CD4-positive, alpha-beta T cell treated with Interleukin-12 subunit alpha and Interleukin-12 subunit beta, for 1 hour (primary cell): ENCODE data around the gene CRYL1.

ENCODE experiments used
- DNase-seq: peaks from one replicate; pipeline ENCODE4 v3.0.0-alpha.2; 2020

CRYL1 gene

GRCh38 chr13:20526664-20527063 is 1.0 kb upstream of the CRYL1 start:
- no peak for DNase-seq

DNA sequence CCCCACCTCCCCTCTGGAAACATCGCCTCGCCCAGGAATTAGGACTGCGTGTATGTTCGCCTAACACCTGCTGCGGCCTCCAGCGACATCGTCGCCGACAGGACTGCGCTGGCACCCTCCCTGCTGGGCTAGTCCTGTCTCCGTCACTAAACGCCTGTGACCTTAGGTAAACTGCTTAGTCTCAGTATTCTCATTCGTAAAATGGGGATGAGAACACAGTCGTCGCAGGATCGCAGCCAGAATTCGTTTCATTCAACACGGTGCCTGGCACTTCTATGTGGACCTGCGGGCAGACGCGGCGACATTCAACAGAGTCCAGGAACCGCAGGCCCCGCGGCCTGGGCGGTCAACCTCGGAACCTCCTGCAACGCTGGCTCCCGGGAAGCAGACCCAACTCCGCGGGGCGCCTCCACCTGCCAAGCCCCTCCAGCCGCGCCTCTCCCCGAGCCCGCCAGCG is 485 bp downstream of the CRYL1 start:
- peak; percentile 23 for DNase-seq

GRCh38 chr13:20521364-20522115 is 4.1 kb downstream of the CRYL1 start:
- DNase-seq = no peak

- DNase-seq = no peak
Observed at GRCh38 chr13:20519875-20520274, 5.8 kb downstream of the CRYL1 start.

DNA sequence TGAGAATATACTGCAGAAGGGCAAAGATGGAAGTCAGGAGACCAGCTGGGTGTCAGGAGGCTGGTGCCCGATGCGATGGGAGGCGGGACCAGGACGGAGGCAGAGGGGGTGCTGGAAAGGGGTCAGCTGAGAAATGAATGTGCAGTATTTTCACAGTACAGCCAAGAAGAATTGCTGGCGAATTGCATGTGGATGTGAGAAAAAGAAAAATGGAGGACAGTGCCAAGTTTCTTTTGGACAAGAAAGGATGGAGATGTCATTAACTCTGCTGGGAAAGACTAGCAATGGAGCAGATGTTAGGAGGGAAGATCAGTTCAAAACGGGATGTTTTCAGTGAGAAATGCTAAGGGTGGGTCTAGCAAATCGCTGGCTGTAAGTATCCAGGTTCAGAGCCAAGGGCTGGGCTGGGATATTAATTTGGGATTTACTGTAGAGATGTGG is 7.0 kb downstream of the CRYL1 start:
- DNase-seq = no peak

DNA sequence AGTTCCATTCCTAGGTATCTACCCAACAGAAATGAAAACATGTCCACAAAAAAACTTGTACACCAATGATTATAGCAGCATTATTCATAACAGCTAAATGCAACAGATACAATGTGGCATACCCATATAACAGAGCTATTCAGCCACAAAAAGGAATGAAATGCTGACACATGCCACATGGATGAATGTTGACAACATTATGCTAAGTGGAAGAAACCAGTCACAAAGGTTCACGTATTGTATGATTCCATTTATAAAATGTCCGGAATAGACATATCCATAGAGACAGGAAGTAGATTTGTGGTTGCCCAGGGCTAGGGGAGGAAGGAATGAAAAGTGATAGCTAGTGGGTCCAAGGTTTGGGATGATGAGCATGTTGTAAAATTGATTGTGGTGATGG is 10.8 kb downstream of the CRYL1 start:
- DNase-seq = no peak

- DNase-seq = no peak
Observed at GRCh38 chr13:20513466-20513995, 12.1 kb downstream of the CRYL1 start.

- DNase-seq = no peak
Observed at GRCh38 chr13:20512042-20512683, 13.5 kb downstream of the CRYL1 start.

DNA sequence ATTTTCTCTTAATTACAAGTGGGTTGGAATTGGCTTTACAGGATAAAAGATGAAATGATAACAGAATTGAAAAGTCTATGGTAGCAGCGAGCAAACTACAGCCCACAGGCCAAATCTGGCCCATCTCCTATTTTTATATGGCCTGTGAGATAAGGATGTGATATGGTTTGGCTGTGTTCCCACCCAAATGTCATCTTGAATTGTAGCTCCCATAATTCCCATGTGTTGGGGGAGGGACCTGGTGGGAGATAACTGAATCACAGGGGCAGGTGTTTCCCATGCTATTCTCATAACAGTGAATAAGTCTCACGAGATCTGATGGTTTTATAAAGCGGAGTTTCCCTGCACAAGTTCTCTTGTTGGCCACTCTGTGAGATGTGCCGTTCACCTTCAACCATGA is 19.0 kb downstream of the CRYL1 start:
- no peak for DNase-seq

DNA sequence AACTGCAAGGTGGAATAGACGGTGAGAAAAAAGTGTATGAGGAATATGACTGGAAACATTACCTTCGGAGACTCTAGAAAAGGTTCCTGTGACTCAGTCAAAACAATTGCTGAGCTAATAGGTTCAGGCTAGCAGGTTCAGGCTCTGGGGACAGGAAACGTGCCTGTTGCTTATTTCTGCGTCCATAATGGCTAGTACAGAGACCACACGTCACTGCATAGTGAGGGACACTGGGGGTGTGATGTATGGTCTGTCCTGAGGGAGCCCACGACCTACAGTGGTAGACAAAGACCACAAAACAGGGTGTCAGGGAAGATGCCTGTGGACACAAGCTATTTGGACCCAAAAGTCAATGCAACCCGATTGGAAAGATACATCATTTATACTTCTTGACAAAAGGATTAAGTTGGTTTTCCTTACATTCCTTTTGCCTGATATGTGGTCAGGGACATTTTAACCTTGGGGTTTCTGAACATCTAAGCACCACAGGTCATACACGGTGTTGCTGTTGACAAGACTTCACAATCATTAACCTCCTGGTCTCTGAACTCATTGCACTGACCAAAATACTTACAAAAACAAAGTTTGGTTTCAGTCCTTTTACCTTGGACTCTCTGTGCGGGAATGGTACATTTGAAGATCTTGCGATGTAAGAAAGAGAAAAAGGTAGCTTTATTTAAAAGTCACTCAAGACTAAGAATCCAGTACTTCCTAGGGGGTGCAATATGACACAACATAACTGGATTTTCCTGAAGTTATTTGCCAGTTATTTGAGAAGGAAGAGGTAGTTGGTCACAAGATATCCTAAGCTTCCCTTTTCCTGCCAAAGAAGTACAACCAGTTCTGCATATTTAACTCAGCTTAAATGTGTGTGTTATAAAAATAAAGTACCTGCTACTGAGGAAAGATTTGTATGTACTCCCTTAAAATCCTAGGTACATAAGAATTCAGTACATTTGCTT is 20.0 kb downstream of the CRYL1 start:
- DNase-seq = no peak

DNA sequence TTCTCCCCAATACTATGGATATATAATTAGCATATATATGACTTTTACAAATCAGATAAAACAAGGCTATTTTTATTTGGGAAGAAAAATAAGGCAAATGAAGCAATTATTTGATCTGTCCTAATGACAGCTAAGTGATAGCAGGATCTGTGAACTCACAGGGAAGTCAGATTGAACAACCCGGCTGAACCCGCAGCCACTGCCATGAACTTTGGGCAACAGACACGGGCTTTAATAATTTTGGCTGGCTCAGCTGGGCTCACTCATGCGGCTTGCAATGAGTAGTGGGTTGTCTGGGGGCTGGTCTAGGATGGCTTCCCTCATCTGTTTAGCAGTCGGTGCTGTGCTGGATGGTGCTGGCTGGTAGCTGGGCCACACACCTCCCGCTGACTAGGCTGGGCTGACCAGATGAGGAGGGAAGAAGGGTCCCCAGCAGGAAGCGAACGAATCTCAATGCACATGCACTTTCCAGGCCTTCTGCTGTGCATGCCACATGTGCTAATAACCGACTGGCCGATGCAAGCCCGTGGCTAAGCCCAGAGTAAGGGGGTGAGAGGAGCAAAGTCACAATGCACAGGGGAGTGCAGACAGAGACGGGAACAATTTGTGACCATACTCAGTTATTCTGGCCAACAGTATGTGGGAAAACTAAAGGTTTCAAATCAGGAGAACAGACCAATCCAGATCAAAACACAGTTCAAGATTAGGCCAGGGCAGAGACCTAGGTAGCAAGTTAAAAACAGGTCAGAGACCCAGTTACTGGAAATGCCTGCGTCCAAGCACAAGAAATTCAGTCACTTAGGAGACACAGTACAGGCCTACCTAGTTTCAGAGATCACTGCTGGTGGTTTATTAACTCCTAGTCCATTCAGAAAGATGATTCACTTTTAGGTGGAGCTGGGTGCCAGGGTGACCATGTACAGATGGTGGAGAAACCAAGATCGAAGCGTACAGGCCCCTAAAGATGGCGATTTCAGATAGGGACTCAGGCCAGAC is 22.3 kb downstream of the CRYL1 start:
- no peak for DNase-seq

GRCh38 chr13:20501592-20501991 is 24.1 kb downstream of the CRYL1 start:
- no peak for DNase-seq

GRCh38 chr13:20501120-20501519 is 24.5 kb downstream of the CRYL1 start:
- no peak for DNase-seq

- no peak for DNase-seq
Observed at GRCh38 chr13:20499986-20500385, 25.7 kb downstream of the CRYL1 start.

DNA sequence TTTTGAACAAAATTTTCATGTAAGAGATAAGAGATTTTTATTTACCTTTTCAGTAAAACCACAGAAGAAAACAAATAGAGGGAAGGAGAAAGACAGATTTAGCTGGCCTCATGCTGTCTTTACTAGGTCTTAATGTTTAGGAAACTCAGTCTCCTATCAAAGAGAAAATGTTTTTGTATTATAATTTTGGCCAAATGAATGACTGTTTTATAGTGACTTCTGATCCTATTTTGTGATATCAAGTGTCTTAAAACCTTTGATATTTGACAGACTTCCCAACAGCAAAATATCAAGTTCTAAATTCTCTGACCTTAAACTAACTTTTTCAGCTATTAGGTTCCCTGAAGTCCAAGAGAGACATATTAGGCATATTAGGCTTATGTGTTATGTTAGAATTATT is 27.0 kb downstream of the CRYL1 start:
- no peak for DNase-seq

GRCh38 chr13:20498129-20498528 is 27.5 kb downstream of the CRYL1 start:
- no peak for DNase-seq

- DNase-seq = no peak
Observed at GRCh38 chr13:20497006-20497775, 28.5 kb downstream of the CRYL1 start.

- DNase-seq = peak; percentile 77
Observed at GRCh38 chr13:20495087-20496023, 30.3 kb downstream of the CRYL1 start.

DNA sequence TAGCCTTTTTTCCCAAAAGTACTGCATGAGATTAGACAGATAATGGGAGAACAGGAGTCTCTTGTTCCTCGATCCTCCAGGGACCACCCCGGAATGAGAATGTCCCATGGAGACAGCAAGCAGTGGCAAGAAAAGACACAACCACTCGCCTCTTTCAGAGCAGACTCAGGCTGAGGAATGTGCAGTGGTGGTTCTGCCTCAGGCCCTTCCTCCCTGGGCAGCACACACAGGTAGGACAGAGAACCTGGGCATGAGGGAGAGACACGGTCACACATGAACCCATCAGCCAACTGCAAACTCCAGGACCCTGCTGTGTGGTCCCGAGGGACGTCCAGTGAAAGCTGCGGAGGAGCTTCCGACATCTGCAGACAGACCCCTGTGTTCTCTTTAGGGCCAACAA is 31.0 kb downstream of the CRYL1 start:
- no peak for DNase-seq

- DNase-seq = peak; percentile 48
Observed at GRCh38 chr13:20492641-20493040, 33.0 kb downstream of the CRYL1 start.
